Stimulated activated CD8-positive, alpha-beta memory T cell treated with anti-CD3 and anti-CD28 coated beads, Interleukin-12 subunit alpha, Interleukin-12 subunit beta, amount 100 ng/mL, for 24 hours (primary cell): ENCODE results near the gene DDX51.
"Not testable (repeated sequence)": the region's sequence is repeated elsewhere in the genome, so short reads cannot be mapped to it uniquely, and the experiment has no call there.

Source experiments
- DNase-seq: peaks from one replicate; pipeline ENCODE4 v3.0.0-alpha.2; 2020; ENCODE audit errors: extremely low read depth

DDX51 gene

GRCh38 chr12:132117558-132117875 lies 26.6 kb downstream of the DDX51 start:
- DNase-seq = no peak

- DNase-seq = no peak
These were observed 27.2 kb downstream of the DDX51 start for GRCh38 chr12:132116709-132117557.

GRCh38 chr12:132115500-132115899 lies 28.6 kb downstream of the DDX51 start:
- no peak for DNase-seq

GRCh38 chr12:132114667-132115066 lies 29.5 kb downstream of the DDX51 start:
- no peak for DNase-seq

DNA sequence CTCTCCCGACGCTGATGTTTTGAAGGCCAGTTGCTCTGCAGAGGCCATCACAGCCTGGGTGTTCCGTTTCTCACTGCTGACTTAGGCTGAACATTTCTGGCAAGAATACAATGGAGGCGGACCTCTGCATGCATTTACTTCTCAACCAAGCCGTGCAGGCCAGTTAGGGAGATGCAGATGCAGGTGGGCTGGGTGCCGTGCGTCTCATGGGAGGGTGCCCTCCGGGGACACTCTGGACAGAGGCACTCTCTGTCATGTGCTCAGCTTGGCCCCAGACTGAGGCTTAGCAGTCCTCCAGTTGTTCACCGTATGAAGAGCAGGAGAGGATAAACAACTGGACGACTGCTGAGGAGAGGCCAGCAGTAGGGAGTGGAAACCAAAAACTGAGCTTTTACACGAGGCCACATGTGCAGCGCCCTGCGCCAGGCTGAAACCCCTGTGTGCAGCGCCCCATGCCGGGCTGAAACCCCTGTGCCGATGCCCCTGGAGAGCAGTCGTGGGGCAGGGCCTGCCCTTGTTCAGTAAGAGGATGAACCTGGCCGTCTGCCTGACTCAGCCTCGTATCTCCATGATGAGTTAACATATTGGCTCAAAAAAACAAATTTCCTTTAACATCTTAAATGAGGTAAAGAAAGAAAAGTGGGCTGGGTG lies 32.3 kb downstream of the DDX51 start:
- no peak for DNase-seq

DNA sequence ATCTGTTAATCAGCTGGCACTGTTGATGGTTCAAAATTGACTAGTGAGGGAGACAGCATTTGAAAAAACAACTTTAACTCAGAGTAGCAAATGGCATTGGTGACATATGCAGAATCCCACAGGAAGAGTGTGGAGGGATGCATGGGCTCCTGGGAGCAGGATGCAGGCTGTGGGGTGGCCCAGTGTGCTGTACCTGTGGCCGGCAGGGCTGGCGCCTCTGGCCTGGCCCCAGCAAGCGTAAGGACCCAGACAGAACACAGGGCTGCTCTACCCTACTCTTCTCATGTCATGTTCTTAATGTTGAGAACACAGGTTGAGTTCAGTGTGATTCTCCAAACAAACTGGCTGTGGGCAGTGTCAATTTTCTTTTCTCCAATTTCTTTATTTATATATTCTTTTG lies 33.4 kb downstream of the DDX51 start:
- DNase-seq = no peak

GRCh38 chr12:132109741-132110140 lies 34.4 kb downstream of the DDX51 start:
- DNase-seq = no peak

- DNase-seq = no peak
These were observed 35.8 kb downstream of the DDX51 start for GRCh38 chr12:132108211-132108832.

- no peak for DNase-seq
These were observed 37.2 kb downstream of the DDX51 start for GRCh38 chr12:132106921-132107320.

DNA sequence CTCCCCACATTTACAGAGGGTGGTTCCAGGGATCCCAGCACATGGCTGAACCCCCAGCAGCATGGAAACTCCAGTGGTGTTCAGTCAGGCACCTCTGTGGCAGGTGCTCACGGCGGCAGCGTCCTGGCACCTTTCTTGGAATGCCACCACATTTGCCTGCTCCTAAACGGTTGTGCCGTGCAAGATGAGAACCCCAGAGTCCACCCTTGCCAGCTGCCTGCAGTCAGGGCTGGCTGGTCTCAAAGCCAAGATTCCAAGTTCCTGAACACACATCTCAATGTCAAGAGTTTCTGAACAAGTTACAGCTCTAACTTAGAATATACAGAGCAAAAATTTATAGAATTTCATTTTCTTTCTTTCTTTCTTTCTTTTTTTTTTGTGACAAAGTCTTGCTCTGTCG lies 38.7 kb downstream of the DDX51 start:
- no peak for DNase-seq

DNA sequence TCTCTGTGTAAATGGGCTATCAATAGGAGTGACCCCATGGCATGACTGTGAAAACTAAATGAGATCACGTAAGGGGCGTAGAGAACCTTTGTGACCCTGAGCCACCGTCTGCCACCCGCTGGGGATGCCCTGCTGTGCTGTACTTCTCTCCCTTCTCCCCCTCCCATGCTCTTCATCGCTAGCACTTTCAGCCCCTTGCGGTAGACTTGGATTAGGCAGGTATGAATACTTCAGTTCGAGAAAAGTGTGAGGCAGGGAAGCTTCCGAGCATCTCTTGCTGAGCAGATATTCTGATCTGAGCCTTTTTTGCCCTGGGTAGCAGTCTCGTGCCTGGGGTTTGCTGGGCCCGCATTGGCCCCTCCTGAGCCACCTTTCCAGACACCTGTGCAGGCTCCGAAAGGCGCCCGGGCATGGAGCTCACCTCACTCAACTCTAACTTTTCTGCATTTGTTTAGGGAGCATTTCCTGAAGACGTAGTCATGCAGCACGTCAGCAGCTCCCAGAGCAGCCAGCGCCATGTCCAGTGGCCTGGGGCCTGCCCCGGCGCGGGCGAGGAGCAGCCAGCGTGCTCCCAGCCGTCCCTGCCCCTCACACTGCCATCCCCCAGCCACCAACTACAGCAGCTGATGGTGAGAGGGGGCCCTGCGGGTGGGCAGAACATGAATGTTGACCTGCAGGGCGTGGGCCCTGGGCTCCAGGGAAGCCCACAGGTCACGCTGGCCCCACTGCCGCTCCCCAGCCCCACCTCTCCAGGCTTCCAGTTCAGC lies 40.4 kb downstream of the DDX51 start:
- DNase-seq = no peak

DNA sequence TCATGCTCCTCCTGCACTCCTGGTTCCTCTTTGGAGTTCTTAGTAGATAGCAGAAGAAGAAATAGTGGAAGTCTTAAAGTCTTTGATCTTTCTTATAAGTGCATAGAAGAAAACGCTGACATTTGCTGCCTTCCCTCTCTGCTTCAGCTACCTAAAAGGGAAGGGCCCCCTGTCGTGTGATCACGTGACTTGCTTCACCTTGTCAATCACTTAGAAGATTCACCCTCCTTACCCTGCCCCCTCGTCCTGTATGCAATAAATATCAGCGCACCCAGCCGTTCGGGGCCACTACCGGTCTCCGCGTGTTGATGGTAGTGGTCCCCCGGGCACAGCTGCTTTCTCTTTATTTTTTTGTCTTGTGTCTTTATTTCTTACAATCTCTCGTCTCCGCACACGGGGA lies 41.0 kb downstream of the DDX51 start:
- not testable (repeated sequence) for DNase-seq

DNA sequence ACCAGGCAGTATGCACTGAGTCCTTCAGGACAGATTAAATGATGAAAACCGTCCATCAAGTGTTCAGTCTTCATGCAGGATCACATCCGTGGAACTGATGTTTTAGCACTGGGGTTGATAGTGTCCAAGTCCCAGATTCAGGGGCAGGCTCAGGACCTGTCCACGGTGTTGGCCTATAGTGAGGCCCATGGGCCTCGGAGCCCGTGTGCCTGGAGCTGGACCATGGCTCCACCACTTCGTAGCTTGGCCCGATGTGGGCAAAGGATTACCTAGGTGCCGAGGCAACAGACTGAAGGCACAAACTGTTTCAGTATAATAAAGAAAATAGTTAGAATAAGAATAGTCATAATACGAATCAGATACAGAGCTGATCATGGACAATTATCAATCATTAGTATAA lies 41.8 kb downstream of the DDX51 start:
- DNase-seq = no peak

DNA sequence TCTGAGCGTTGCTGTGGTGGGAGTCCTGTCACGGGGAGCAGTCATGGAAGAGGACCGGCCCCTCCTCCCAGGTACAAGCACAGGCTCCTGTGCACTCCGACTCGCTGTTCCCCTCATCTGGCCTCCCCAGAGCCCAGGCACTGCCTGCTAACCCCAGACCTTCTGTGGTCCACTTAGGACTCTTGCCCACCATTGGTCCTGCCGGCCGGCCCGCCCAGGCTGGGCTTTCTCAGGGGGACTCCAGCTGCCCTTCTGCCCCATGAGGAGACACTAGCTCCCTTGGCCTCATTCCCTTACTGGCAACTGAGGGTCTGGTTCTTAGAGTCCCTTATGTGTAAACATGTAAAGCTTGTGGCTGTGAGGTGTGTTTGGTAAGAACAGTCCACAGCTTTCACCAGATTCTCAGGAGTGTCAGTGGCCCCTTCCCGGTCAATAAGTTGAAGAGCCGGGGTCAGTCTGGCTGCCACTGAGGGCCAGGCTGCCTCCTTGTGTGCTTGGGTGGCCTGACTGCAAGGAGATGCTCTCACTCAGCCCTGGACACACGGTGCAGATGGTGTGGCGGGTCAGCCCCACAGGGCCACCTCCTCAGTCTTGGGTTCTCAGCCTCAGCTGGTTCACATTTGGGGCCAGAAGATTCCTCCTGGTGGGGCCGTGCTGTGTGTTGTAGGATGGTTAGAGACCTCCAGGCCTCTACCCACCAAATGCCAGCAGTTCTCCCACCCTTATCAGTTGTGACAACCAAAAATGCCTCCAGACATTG lies 43.6 kb downstream of the DDX51 start:
- no peak for DNase-seq

- DNase-seq = no peak
These were observed 44.4 kb downstream of the DDX51 start for GRCh38 chr12:132099739-132100138.

DNA sequence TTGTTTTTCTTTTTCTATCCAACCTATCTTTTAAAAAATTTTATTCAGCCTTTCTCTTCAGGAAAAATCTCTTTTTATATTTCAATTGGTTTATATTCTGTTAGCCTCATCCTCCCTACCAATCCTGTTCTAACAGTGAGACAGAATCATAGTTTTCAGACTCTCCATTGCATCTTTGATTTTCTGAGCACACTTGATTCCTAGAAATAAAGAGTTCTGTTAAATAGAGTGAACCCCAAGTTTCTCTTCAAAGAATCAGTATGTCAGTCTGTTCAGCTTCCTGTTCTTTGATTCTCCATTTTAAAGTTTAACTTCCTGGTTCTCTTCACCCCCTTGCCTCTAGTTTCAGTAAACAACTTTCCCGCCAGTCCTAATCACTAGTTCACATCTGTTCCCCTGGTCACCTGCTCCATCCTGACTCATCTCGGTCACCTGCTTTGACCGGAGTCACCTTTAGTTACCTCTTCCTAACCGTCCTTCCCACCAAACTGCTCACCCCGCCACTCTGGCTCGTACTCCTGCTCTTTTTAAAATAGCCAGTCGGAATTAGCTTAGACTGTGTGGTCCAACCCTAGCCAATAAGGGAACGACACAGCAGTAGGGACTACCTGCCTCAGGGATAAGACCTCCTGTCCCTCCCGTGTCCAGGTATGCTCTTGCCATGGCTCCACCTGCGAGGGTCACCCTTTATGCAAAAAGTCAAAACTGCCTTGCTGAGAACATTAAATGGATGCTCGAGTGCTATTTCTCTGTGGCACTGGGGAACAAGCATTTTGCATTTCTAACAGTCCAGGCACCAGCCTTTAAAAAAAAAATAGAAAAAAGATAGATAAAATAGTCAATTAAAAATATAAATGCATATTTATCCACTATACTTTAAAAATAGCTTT lies 48.4 kb downstream of the DDX51 start:
- DNase-seq = no peak

DNA sequence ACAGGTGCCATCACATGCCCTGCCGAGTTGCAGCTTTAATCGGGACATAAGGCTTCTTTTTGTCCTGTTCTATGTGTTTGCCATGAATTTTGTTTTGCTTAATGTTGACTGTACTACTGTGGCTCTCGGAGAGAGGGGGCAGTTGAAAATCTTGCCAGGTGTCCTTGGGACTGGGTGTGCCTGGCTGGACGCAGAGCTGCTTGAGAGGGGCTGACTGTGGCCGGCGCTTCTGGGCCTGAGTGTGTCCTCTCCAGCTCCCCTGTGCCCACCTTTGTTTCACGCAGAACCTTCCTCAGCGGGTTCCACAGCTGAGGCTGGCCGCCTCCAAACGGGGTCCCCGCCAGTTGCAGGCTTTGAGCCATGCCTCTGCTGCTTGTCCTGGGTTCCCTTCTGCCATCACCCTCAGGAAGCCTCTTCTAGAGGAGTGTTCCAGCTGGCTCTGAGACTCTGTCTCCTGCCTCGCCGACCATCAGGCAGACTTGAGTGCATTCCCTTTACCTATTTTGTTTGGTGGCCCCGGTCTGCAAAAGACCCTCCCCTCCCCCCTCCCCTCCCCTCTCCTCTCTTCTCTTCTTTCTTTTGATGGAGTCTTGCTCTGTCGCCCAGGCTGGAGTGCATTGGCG lies 49.7 kb downstream of the DDX51 start:
- DNase-seq = no peak

GRCh38 chr12:132089407-132089910 lies 54.7 kb downstream of the DDX51 start:
- no peak for DNase-seq
